Esophagus squamous epithelium (tissue), 4 donors: Measurements from ENCODE around the gene MRFAP1L1.

ENCODE experiments used
- POLR2A ChIP-seq, 4 donors: fragments of 450-650 bp; IDR thresholded peaks; one replicate each; pipeline ENCODE4 v1.6.1; 2017; ENCODE audit warnings: antibody characterized with exemption in 4 of 4, mild to moderate bottlenecking in 4 of 4, moderate library complexity in 3 of 4
- TF ChIP-seq, protein P1 (sequence below), 6 experiments: fragments of 450-650 bp in 4 of 6; fragments of 200-600 bp in 2 of 6; sonication (generic) in 2 of 6; IDR thresholded peaks; one replicate each; pipeline ENCODE4 v1.5.1; 2016 to 2019; ENCODE audit warnings: antibody characterized with exemption in 6 of 6, mild to moderate bottlenecking in 4 of 6, moderate library complexity in 4 of 6

DNA sequence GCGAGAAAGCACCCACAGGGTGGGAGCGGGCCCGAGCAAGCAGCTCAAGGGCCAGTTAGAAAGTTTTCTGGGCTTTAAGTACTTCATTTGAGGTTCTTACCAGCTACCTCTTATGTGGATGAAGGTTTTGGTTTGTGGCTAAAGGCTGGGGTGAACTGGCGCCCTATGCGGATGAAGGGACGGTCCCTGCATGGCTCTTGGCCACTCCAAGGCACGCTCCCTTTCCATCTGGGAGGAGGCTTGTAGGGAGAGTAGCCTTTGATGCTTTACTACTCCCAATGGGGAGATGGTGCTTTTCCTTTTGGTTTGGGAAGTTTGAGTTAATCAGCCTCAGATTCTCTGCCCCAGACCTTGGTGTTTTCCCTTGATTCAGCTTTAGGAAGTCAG, 51.5 kb downstream of the MRFAP1L1 start:
- TF ChIP-seq, protein P1, sequence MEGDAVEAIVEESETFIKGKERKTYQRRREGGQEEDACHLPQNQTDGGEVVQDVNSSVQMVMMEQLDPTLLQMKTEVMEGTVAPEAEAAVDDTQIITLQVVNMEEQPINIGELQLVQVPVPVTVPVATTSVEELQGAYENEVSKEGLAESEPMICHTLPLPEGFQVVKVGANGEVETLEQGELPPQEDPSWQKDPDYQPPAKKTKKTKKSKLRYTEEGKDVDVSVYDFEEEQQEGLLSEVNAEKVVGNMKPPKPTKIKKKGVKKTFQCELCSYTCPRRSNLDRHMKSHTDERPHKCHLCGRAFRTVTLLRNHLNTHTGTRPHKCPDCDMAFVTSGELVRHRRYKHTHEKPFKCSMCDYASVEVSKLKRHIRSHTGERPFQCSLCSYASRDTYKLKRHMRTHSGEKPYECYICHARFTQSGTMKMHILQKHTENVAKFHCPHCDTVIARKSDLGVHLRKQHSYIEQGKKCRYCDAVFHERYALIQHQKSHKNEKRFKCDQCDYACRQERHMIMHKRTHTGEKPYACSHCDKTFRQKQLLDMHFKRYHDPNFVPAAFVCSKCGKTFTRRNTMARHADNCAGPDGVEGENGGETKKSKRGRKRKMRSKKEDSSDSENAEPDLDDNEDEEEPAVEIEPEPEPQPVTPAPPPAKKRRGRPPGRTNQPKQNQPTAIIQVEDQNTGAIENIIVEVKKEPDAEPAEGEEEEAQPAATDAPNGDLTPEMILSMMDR (IDR thresholded peaks at IDR 0.05), result no peak
- TF ChIP-seq POLR2A (IDR thresholded peaks at IDR 0.05), result no peak
